ENCODE data around the gene ZCWPW1.
"Not testable (repeated sequence)": the region's sequence is repeated elsewhere in the genome, so short reads cannot be mapped to it uniquely, and the experiment has no call there.

Gene ZCWPW1

DNA sequence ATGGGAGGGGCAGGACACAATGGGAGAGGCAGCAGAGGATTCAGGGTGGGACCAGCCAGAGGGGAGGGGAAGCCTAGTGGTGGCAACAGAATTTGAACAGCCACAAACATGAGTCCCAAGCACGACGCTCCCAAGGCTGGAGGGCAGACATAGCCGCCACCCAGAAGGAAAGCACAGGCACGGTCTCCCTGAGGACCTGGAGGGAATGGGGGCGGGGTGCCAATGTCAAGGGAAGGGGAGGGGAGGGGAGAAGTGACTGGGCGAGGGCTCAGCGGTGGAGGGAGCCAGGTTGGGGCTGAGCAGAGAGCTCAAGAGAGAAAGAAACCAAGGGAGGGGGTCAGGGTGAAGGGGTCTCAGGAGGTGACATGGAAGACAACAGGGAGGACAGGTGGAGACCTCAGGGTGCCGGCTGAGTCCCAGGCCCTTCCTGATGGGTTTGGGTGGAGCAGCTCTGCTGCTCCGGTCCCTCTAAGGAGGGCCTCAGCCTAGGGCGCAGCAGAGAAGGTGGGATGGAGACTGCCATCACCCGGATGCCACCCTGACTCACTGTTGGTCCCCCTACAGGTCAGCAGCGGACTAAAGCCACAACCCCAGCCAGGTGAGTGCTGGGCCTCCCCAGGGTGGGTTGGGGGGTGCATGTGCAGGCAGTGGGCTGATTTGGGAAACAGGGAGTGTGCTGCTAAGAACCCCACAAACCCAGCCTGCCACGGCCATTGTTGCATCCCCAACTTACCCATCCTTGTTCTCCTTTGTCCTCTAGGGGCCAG is 31.0 kb downstream of the ZCWPW1 start:
- no peak for DNase-seq

DNA sequence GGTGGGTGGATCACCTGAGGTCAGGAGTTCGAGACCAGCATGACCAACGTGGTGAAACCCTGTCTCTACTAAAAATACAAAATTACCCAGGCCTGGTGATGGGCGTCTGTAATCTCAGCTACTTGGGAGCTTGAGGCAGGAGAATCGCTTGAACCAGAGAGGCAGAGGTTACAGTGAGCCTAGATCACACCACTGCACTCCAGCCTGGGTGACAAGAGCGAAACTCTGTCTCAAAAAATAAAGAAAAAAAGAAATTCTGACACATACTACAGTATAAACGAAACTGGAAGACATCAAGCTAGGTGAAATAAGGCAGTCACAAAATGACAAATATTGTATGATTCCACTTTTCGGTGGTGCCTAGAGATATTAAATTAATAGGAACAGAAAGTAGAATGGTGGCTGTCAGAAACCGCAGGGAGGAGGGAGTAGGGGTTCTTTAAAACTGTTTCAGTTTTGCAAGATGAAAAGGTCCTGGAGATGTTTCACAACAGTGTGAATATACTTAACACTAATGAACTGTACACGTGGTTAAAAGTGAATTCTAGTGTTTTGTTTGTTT is 32.0 kb downstream of the ZCWPW1 start:
- no peak for DNase-seq

- no peak for DNase-seq
Observed at GRCh38 chr7:100394077-100394476, 34.4 kb downstream of the ZCWPW1 start.

DNA sequence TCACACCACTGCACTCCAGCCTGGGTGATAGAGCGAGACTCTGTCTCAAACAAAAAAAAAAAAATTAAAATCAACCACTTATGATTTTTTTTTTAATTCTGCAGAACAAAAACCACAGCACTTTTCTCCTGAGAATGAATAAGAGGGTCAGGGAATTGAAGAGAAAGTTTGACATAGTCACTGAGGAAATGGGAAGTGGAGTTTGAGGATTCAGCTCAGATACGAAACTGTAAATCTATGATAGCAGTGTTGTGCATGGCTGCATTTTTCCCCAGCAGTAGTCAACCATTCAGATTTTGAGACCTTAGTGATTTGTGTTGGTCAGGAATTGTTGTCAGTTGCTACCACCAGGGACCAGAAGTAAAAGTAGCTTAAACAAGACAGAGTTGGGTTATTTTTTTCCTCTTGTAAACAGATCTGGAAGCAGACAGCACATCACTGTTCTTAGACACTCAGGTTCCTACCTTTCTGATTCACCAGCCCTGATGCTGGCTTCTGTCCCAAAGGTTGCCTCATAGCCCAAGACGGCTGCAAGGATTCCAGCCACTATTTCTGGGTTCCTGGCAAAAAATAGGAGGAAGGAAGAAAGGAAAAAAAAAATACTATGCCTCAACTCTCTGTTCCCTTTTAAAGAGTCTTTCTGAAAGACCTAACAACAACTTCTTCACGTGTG is 35.1 kb downstream of the ZCWPW1 start:
- DNase-seq, result no peak

DNA sequence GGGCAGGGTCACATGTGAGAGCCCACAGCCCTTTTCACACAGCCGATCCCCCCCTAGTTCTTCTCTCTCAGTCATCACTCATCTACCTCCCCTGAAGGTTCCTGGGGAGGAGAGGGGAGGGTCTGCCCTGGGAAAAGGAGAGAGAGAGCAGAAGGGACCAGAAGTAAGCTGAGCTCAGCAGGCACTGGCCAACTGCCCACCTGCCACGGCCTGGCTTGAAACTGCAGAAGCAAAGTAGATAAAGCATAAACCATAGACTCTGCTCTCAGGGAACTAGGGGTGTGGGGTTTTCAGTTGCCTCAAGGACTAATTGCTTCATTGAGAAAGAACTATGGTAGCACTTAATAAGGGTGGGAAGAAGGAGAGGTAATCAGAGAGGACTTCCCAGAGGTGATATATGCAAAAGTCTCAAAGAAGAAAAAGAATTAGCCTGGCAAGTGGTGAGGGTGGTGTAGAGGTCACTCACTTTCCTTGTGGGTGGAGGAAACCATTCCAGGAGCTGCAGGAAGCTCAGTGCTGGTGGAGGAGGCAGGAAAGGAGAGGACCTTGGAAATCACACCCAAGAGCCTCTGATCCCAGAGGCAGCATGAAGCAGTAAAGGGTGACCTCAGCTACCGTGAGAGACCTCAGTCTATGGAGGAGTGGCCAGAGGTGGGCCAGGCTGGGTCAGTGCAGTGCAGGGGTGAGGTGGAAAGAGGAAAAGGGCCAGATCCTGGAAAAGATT is 38.1 kb downstream of the ZCWPW1 start:
- DNase-seq, result no peak

DNA sequence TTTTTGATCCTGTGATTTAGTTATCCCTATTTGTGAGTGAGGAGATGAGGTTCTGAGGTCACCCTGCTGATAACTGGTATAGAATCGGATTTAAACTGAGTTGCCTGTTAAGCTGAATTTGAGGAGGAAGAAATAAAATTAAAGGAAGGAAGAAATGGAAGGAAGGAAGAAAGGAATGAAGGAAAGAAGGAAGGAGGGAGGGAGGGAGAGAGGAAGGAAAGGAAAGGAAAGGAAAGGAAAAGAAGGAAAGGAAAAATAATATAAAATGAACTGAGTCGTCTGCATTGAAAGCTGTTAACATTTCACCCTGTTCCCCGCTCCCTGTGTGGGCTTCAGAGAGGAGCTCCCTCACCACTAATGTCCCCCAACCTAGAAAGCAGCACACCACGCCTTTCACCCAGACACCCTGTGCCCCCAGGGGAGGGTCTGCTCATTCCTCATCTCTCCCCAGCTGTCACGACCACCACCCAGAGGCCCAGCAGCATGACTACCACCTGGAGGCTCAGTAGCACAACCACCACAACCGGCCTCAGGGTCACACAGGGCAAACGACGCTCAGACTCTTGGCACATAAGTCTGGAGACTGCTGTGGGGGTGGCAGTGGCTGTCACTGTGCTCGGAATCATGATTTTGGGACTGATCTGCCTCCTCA is 38.9 kb downstream of the ZCWPW1 start:
- no peak for DNase-seq

- no peak for DNase-seq
Observed at GRCh38 chr7:100387695-100388094, 40.8 kb downstream of the ZCWPW1 start.

- DNase-seq, result no peak
Observed at GRCh38 chr7:100386940-100387339, 41.6 kb downstream of the ZCWPW1 start.

GRCh38 chr7:100384628-100385294 is 43.7 kb downstream of the ZCWPW1 start:
- no peak for DNase-seq

GRCh38 chr7:100382234-100382853 is 46.2 kb downstream of the ZCWPW1 start:
- not testable (repeated sequence) for DNase-seq

- not testable (repeated sequence) for DNase-seq
Observed at GRCh38 chr7:100381531-100382233, 46.8 kb downstream of the ZCWPW1 start.

DNA sequence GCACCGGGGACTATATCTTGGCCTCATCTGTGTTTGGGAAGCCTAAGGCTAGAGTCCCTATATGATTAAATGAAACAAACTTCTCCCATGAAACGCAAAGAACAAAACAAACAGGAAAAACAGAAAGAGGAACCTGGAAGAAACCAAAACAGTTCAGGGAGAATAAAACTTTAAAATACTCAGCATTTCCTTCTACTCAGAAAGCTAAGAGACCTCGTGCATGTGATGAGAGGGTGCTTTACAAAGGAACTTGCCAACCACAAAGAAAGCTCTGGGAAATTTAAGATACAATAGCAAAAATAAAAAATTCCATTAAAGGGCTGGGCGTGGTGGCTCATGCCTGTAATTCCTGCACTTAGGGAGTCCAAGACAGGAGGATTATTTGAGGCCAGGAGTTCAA is 48.3 kb downstream of the ZCWPW1 start:
- DNase-seq, result no peak

GRCh38 chr7:100378114-100378755 is 50.3 kb downstream of the ZCWPW1 start:
- no peak for DNase-seq

DNA sequence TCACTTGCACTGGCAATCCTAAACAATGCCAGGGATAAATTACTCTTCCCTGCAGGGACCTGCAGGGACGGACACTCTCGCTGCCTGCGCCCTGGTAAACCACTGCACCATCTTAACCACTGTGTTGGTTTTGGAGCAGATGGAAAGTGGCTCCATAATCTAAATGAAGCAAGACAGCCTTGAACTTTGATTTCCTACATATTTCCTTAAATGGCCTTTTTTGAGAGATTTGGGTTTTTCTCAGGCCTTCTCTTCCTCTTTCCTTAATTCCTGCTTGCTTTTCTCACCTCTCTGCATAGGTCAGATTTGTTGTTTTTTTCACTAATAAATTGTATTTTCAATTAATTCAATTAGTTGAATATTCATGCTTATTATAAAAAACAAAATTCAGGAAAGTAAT is 52.4 kb downstream of the ZCWPW1 start:
- no peak for DNase-seq

DNA sequence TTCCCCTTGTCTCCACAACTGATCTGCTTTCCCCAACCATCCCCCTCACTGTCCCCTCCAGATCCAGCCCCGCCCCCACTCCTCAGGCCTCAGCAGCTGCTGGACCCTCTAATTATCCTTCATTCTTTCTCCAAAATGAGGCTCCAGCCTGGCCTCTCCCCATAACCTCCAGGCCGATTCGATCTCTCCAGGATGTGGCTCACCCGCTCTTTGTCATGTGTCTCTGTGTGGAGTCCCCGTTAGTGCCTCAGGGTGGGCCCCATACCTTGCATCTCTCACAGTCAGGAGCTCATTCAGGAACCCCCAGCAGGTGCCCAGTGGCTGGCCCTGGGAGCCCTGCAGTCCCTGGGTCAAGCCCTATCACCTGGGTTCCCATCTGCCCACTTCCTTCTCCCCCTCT is 53.9 kb downstream of the ZCWPW1 start:
- DNase-seq, result no peak

GRCh38 chr7:100373870-100374598 is 54.5 kb downstream of the ZCWPW1 start:
- DNase-seq, result not testable (repeated sequence)

DNA sequence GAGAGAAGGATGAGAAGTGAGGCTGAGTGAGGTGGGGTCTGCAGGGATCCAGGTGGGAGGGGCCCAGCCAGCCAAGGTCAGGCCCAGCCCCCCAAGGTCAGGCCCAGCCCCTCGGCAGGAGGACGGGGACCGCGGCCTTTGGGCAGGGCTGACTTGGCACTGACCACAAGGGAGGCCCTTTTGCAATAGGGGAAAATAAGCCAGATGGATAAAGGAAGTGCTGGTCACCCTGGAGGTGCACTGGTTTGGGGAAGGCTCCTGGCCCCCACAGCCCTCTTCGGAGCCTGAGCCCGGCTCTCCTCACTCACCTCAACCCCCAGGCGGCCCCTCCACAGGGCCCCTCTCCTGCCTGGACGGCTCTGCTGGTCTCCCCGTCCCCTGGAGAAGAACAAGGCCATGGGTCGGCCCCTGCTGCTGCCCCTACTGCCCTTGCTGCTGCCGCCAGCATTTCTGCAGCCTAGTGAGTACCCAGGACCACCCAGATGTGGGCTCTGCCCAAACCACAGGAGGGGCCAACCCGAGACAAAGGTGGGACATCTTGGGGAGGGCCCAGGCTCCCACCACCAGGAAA is 55.2 kb downstream of the ZCWPW1 start, which contains the start of gene PILRA:
Gene PILRA, plus strand, starts transcription at position 227 of the 571 bp plus-strand sequence. Its CDS starts 170 bp downstream, at position 397.
- no peak for DNase-seq

GRCh38 chr7:100372694-100373093 is 55.8 kb downstream of the ZCWPW1 start:
- no peak for DNase-seq

GRCh38 chr7:100372256-100372655 is 56.2 kb downstream of the ZCWPW1 start:
- no peak for DNase-seq
